ENCODE data around the gene ERICH2. TPM values are rescaled to one million over a fixed set of nuclear protein-coding genes. Genes with fewer than 3 reads are reported as not detected.
A peak's percentile ranks its signal among the peaks of the same experiment; 100 is the strongest.

Gene ERICH2
- total and polyA plus RNA-seq, 2 donors (not counting 3 experiments of a cell fraction or from before 2014, with no cell fraction given) = not detected

DNA sequence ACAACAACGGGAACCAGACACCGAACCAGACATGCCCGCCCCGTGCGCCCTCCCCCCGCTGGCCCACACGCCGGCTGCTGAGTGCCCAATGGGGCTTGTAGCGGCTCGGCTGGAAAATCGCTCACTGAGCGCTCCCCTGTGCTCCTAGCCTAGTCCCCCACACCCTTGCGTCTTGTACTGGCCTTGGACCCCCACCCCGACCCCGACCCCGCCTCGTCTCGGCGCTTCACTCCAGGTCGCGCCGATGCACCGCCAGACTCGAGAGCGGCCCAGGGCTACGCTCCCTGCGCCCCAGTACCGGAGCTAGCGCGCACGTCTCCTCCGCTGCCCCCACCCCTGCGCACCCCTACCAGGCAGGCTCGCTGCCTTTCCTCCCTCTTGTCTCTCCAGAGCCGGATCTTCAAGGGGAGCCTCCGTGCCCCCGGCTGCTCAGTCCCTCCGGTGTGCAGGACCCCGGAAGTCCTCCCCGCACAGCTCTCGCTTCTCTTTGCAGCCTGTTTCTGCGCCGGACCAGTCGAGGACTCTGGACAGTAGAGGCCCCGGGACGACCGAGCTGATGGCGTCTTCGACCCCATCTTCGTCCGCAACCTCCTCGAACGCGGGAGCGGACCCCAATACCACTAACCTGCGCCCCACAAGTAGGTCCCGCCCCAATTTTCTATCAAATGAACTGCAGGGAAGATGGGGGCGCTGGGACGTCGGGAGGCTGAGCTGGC is 48.0 kb downstream of the ERICH2 start:
- Histone ChIP-seq H4K20me1 (replicated peaks; ENCODE audit: control insufficient read depth, extremely low read depth, insufficient read depth, low read length) (no peaks in the 10 kb centered on the region), H3K4me1 (ENCODE audit: control insufficient read depth, extremely low read depth, insufficient read depth, low read length) (peaks cover 19% of the 10 kb centered on the region), H2AFZ (ENCODE audit: low read depth, low read length) (no peak overlapping the region), H3K27ac (ENCODE audit: insufficient read depth, low read depth, low read length) (no peak overlapping the region), H3K79me2 (ENCODE audit: control insufficient read depth, insufficient read depth, low read length) (no peaks in the 10 kb centered on the region), H3K9ac (replicated peaks; ENCODE audit: extremely low read depth, insufficient read depth, low read length) (peak overlapping the region; percentile 28), H3K4me2 (ENCODE audit: insufficient read depth, low read length) (peak overlapping the region; percentile 77), H3K9me3 (replicated peaks; ENCODE audit: control insufficient read depth, insufficient read depth, low read length) (no peaks in the 10 kb centered on the region), H3K27me3 (ENCODE audit: control insufficient read depth in 2 of 2, insufficient read depth in 2 of 2, low read length in 2 of 2) (peaks cover 79 to 90% of the 10 kb centered on the region in 2 experiments), H3K36me3 (ENCODE audit: control insufficient read depth in 2 of 2, extremely low read depth in 1 of 2, insufficient read depth in 2 of 2, low read length in 2 of 2) (no peaks in the 10 kb centered on the region), H3K9me1 (replicated peaks; ENCODE audit: control insufficient read depth, extremely low read depth, insufficient read depth, low read length) (no peaks in the 10 kb centered on the region), H3K4me3 (replicated peaks in 1 of 3; ENCODE audit: insufficient read depth in 1 of 3, low read depth in 1 of 3, low read length in 3 of 3) (peak overlapping the region in 1 of 3 experiments; percentile 31)
- dilution Hi-C loops (cut with MboI; ENCODE audit: extremely low pct_ligation_motif_present, low sequenced_read_pairs) (no loop called here), intact Hi-C loops (cut with micrococcal nuclease) (no loop called here)
- no TSS peak for BruUV-seq (replicated peaks)
- DNase-seq (ENCODE audit: low read depth, low spot score) = no peak
- ChIA-PET CTCF (interaction anchor here (1.0 to 3.9 kb wide), 2 partner anchors 26 to 448 kb away, joined by 3 to 29 read pairs; no protein-coding TSS in a partner anchor), POLR2A (interaction anchor here (0.6 kb wide), 1 partner anchor 22 kb away, joined by 3 read pairs; no protein-coding TSS in a partner anchor)
- TF ChIP-seq, protein P1, sequence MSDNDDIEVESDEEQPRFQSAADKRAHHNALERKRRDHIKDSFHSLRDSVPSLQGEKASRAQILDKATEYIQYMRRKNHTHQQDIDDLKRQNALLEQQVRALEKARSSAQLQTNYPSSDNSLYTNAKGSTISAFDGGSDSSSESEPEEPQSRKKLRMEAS (IDR thresholded peaks at IDR 0.05; ENCODE audit: insufficient read depth, insufficient read length) = no peak
- TF ChIP-seq JUN (IDR thresholded peaks at IDR 0.05; ENCODE audit: borderline replicate concordance, insufficient read depth, insufficient read length, low read depth) (no peak), EZH2 (IDR thresholded peaks at IDR 0.05; ENCODE audit: borderline replicate concordance, low read depth, low read length, severe bottlenecking) (peak; percentile 31)
- no peak for FAIRE-seq

DNA sequence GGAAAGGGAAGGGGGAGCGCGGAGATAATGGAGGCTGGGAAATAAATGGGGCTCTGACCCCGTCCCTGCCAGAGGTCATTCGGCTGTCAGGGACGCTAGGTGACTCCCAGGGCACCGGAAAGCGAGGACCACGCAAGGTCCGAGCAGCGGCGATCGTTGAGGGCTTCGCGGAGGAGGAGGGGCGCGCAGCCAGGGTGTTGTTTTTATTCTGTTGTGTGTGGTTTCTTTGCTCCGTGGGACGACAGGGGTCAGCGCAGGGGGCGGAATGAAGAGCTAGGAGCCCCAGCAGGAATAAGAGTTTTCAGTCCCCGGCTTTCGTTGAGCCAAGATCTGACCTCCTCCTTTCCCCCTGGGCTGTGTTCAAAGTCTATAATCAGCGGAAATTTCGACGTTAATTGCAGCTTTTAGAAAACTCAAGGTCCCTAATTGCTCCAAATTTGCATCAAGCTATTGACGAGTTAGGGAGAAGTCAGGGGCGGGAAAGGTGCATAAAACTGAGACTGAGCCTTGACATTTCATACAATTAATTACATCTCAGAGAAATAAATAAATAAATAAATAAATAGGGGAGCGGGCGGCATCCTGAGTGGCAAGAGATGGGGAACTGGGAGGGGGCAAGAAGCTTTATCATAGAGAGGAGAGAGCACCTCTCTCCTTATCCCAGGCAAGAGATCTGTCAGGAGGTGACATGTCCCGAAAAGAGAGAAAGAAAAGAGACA is 48.7 kb downstream of the ERICH2 start:
- no peaks in the 10 kb centered on the region for H3K9me1 ChIP-seq (replicated peaks; ENCODE audit: control insufficient read depth, extremely low read depth, insufficient read depth, low read length)
- DNase-seq (ENCODE audit: low read depth, low spot score) (no peak), FAIRE-seq (no peak)
- H2AFZ ChIP-seq (ENCODE audit: low read depth, low read length) = no peak overlapping the region
- no peak overlapping the region for H3K27ac ChIP-seq (ENCODE audit: insufficient read depth, low read depth, low read length)
- H3K9me3 ChIP-seq (replicated peaks; ENCODE audit: control insufficient read depth, insufficient read depth, low read length) = no peaks in the 10 kb centered on the region
- CTCF ChIA-PET = interaction anchor here (1.0 to 3.9 kb wide), 3 partner anchors 25 to 458 kb away, joined by 3 to 29 read pairs (median 5); no protein-coding TSS in a partner anchor
- H3K9ac ChIP-seq (replicated peaks; ENCODE audit: extremely low read depth, insufficient read depth, low read length) = no peak overlapping the region
- no peaks in the 10 kb centered on the region for H3K36me3 ChIP-seq (ENCODE audit: control insufficient read depth in 2 of 2, extremely low read depth in 1 of 2, insufficient read depth in 2 of 2, low read length in 2 of 2)
- H3K79me2 ChIP-seq (ENCODE audit: control insufficient read depth, insufficient read depth, low read length) = no peaks in the 10 kb centered on the region
- H4K20me1 ChIP-seq (replicated peaks; ENCODE audit: control insufficient read depth, extremely low read depth, insufficient read depth, low read length) = no peaks in the 10 kb centered on the region
- H3K4me1 ChIP-seq (ENCODE audit: control insufficient read depth, extremely low read depth, insufficient read depth, low read length) = peaks cover 19% of the 10 kb centered on the region
- dilution Hi-C loops (cut with MboI; ENCODE audit: extremely low pct_ligation_motif_present, low sequenced_read_pairs) = no loop called here
- H3K4me3 ChIP-seq (replicated peaks in 1 of 3; ENCODE audit: insufficient read depth in 1 of 3, low read depth in 1 of 3, low read length in 3 of 3) = no peak overlapping the region
- intact Hi-C loops (cut with micrococcal nuclease) = no loop called here
- TF ChIP-seq EZH2 (IDR thresholded peaks at IDR 0.05; ENCODE audit: borderline replicate concordance, low read depth, low read length, severe bottlenecking) = peak; percentile 57
- TF ChIP-seq, protein P2, sequence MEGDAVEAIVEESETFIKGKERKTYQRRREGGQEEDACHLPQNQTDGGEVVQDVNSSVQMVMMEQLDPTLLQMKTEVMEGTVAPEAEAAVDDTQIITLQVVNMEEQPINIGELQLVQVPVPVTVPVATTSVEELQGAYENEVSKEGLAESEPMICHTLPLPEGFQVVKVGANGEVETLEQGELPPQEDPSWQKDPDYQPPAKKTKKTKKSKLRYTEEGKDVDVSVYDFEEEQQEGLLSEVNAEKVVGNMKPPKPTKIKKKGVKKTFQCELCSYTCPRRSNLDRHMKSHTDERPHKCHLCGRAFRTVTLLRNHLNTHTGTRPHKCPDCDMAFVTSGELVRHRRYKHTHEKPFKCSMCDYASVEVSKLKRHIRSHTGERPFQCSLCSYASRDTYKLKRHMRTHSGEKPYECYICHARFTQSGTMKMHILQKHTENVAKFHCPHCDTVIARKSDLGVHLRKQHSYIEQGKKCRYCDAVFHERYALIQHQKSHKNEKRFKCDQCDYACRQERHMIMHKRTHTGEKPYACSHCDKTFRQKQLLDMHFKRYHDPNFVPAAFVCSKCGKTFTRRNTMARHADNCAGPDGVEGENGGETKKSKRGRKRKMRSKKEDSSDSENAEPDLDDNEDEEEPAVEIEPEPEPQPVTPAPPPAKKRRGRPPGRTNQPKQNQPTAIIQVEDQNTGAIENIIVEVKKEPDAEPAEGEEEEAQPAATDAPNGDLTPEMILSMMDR (IDR thresholded peaks at IDR 0.05; ENCODE audit: extremely low read depth in 1 of 2, insufficient read depth in 1 of 2, low read depth in 1 of 2, low read length in 2 of 2) = no peak
- peaks cover 76 to 89% of the 10 kb centered on the region in 2 experiments for H3K27me3 ChIP-seq (ENCODE audit: control insufficient read depth in 2 of 2, insufficient read depth in 2 of 2, low read length in 2 of 2)
- BruUV-seq (replicated peaks) = no TSS peak
- POLR2A ChIA-PET = interaction anchor here (0.6 kb wide), 1 partner anchor 22 kb away, joined by 3 read pairs; no protein-coding TSS in a partner anchor
- no peak overlapping the region for H3K4me2 ChIP-seq (ENCODE audit: insufficient read depth, low read length)
